Upper lobe of left lung (tissue), 4 donors: Measurements from ENCODE around the gene POTEF.
"Not testable (repeated sequence)": the region's sequence is repeated elsewhere in the genome, so short reads cannot be mapped to it uniquely, and the experiment has no call there.

Experiments used
- POLR2A ChIP-seq, 4 donors: fragments of 450-650 bp; IDR thresholded peaks; one replicate each; pipeline ENCODE4 v1.5.1; 2016 to 2017; ENCODE audit warnings: antibody characterized with exemption in 4 of 4, mild to moderate bottlenecking in 2 of 4
- TF ChIP-seq, protein P1 (sequence below), 6 experiments: fragments of 450-650 bp in 4 of 6; fragments of 200-600 bp in 2 of 6; sonication (generic) in 2 of 6; IDR thresholded peaks; one replicate each; pipeline ENCODE4 v1.5.1; 2016 to 2019; ENCODE audit warnings: antibody characterized with exemption in 6 of 6

DNA sequence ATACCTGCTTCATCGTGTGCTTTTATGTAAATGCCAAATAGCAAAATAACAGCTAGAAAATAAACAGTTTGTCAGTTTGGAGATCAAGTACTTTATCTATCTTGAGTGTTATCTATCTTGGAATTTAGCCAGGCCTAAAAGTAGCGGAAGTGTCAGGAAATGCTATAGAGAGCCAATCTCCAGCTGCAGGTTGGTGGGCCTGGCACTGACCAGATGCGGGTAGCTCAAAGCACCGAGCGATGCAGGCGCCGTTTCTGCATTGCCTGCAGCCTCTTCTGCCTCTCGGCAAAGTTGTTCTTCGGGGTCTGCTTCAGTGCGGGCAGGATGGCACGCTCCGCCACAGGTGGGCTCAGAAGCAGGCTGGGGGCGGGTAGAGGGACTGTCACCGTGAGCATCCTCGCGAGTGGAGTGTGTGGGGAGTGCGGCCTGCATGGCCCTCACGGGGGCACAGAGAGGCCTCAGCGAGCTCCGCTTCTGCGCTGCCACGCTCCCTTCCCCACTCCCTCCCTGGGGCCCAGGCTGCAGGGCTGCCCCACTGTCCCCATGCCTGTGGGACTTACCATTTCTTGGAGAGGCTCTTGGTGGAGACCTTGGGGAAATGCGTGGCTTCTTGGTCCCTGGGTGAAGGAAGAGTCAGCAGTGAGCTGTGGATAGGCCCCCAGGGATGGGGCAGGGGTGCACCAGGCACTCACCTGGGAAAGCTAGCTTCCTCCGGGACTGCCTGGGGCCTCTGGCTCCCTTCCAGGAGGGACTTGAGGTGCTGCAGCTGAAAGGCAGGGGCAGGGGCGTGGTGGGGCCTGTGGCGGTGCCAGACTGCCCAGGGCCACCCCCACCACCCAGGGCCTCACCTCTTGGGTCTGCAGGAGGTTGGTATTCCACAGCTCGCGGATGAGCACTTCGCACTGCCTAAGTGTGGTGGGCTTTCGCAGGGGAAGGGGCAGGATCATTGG is 10.6 kb upstream of the POTEF start:
- not testable (repeated sequence) for TF ChIP-seq POLR2A (IDR thresholded peaks at IDR 0.05)
- TF ChIP-seq, protein P1, sequence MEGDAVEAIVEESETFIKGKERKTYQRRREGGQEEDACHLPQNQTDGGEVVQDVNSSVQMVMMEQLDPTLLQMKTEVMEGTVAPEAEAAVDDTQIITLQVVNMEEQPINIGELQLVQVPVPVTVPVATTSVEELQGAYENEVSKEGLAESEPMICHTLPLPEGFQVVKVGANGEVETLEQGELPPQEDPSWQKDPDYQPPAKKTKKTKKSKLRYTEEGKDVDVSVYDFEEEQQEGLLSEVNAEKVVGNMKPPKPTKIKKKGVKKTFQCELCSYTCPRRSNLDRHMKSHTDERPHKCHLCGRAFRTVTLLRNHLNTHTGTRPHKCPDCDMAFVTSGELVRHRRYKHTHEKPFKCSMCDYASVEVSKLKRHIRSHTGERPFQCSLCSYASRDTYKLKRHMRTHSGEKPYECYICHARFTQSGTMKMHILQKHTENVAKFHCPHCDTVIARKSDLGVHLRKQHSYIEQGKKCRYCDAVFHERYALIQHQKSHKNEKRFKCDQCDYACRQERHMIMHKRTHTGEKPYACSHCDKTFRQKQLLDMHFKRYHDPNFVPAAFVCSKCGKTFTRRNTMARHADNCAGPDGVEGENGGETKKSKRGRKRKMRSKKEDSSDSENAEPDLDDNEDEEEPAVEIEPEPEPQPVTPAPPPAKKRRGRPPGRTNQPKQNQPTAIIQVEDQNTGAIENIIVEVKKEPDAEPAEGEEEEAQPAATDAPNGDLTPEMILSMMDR (IDR thresholded peaks at IDR 0.05) = not testable (repeated sequence)
